ENCODE data around the gene GLIS2.

GLIS2 gene

DNA sequence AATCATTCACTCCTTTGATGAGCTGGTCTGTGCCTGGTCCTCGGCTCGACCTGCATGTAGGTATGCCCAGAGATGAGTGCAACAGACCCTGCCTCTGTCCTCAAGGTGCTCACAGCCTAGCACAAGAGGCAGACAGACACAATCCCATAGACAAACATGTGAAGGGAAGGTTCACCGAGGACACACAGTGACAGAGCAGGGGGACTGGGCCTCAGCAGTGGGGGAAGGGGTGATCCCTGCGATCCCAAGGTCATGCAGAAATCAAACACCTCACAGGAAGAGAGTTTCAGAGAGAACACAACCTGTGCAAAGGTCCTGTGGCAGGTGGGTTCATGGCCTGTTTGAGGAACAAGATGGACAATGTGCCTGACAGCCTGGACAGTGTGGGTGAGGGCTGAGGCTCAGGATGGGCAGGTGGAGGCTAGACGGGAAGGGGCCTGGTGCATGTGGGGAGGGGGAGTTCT lies 51.6 kb downstream of the GLIS2 start:
- Histone ChIP-seq H3K4me3 (ENCODE audit: low read depth, low read length) (no peak overlapping the region), H3K9me3 (ENCODE audit: control insufficient read depth, insufficient read depth, low read depth, low read length) (no peaks in the 10 kb centered on the region), H3K36me3 (ENCODE audit: control insufficient read depth in 2 of 2, insufficient read depth in 1 of 2, low read length in 2 of 2) (peaks cover 0 to 17% of the 10 kb centered on the region in 2 experiments; a peak in 2 of 3 replicates), H3K4me1 (ENCODE audit: control insufficient read depth, insufficient read depth, low read length) (peaks cover 4% of the 10 kb centered on the region), H3K27ac (ENCODE audit: extremely low read depth, low read depth, low read length) (no peak overlapping the region)
- ChIA-PET POLR2A (no interaction called here), CTCF (interaction anchor here (1.0 to 1.2 kb wide), 3 partner anchors 8 to 79 kb away, joined by 3 read pairs; no protein-coding TSS in a partner anchor)
- TF ChIP-seq YY1 (tag by site-specific recombination; IDR thresholded peaks at IDR 0.05) (no peak), ZNF169 (tag by site-specific recombination; IDR thresholded peaks at IDR 0.05) (no peak), ZNF623 (tag by site-specific recombination; IDR thresholded peaks at IDR 0.05) (peak; percentile 99), ZNF768 (tag by site-specific recombination; IDR thresholded peaks at IDR 0.05) (no peak)

DNA sequence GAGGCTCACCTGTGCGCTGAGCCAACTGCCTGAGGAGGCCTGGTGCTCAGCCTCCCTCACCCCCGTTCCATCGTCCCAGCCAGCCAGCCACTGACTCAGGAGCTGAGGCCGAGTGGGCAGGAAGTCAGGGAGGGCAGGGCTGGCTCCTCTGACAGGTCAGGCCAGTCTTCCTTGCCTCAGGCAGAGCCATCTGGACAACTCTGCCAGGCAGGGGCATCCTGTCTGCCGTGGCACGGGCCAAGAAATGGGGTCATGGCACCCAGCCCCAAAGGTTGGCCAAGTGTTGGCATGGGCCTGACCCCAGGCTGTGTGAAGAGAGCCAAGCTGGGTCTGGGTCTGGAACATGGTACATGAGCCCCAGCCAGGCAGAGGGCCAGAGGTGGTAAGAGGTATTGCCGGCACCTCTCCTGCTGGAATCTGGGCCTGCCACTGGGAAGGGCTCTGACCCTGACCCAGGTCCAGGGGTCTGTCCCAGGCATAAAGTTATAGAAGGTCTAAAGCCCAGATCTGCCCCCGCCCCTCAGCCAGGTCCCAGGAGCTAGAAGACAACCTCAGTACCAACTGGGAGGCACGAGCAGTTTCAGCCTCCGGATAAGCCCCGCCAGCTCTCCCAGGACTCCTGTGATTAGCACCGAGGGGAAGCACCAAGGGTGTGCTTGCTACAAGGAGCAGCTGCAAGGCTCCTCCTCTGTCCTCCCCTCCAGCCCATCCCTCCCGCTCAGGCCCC lies 53.3 kb downstream of the GLIS2 start:
- Histone ChIP-seq H3K4me1 (ENCODE audit: control insufficient read depth, insufficient read depth, low read length) (peaks cover 18% of the 10 kb centered on the region), H3K27ac (ENCODE audit: extremely low read depth, low read depth, low read length) (no peak overlapping the region), H3K9me3 (ENCODE audit: control insufficient read depth, insufficient read depth, low read depth, low read length) (no peaks in the 10 kb centered on the region), H3K4me3 (ENCODE audit: low read depth, low read length) (no peak overlapping the region), H3K36me3 (ENCODE audit: control insufficient read depth in 2 of 2, insufficient read depth in 1 of 2, low read length in 2 of 2) (peaks cover 0 to 12% of the 10 kb centered on the region in 2 experiments; a peak in 2 of 3 replicates)
- no peak for TF ChIP-seq ZNF624 (tag by site-specific recombination; IDR thresholded peaks at IDR 0.05)
- no peak for TF ChIP-seq ZNF132 (tag by site-specific recombination; IDR thresholded peaks at IDR 0.05; ENCODE audit: borderline replicate concordance)
- no peak for TF ChIP-seq ZNF664 (tag by site-specific recombination; IDR thresholded peaks at IDR 0.05)
- no peak for TF ChIP-seq ZNF629 (tag by site-specific recombination; IDR thresholded peaks at IDR 0.05)
- POLR2A ChIA-PET = interaction anchor here (0.5 to 1.1 kb wide), 4 partner anchors 9 to 172 kb away, joined by 3 to 8 read pairs (median 4); no protein-coding TSS in a partner anchor
- CTCF ChIA-PET = interaction anchor here (0.6 to 3.3 kb wide), 3 partner anchors 9 to 1503 kb away, joined by 3 to 32 read pairs (median 8); no protein-coding TSS in a partner anchor

DNA sequence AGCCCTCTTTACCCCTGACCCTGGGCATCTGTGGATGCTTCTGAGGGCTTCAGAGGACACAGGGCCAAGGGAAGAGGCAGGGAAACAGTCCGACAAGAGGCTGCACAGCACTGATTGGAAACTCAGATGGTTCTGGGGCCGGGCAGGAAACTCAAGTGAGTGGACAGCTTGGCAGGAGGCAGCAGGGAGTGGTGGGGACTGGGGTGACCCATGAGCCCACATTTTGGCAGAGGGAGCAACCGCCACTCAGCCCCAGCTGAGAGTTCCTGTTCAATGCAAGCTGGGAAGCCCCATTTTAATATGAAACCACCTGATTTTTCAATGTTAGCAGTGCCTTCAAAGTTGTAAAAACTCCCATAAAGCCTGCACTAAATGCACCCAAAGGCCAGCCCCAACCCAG lies 54.3 kb downstream of the GLIS2 start:
- CTCF ChIA-PET = interaction anchor here (0.7 to 3.3 kb wide), 4 partner anchors 10 to 64 kb away, joined by 3 to 32 read pairs (median 6); no protein-coding TSS in a partner anchor
- H3K36me3 ChIP-seq (ENCODE audit: control insufficient read depth in 2 of 2, insufficient read depth in 1 of 2, low read length in 2 of 2) = peaks cover 0 to 2% of the 10 kb centered on the region in 2 experiments; a peak in 2 of 3 replicates
- H3K4me3 ChIP-seq (ENCODE audit: low read depth, low read length) = no peak overlapping the region
- peaks cover 21% of the 10 kb centered on the region for H3K4me1 ChIP-seq (ENCODE audit: control insufficient read depth, insufficient read depth, low read length)
- no peak overlapping the region for H3K27ac ChIP-seq (ENCODE audit: extremely low read depth, low read depth, low read length)
- no peaks in the 10 kb centered on the region for H3K9me3 ChIP-seq (ENCODE audit: control insufficient read depth, insufficient read depth, low read depth, low read length)
- POLR2A ChIA-PET = no interaction called here
- TF ChIP-seq REPIN1 (tag by site-specific recombination; IDR thresholded peaks at IDR 0.05; ENCODE audit: low read depth) (no peak), ZNF521 (tag by site-specific recombination; IDR thresholded peaks at IDR 0.05) (no peak), KLF10 (tag by site-specific recombination; IDR thresholded peaks at IDR 0.05) (no peak), ZXDB (tag by site-specific recombination; IDR thresholded peaks at IDR 0.05) (no peak), ZNF184 (tag by site-specific recombination; IDR thresholded peaks at IDR 0.05) (no peak), IKZF3 (tag by site-specific recombination; IDR thresholded peaks at IDR 0.05) (no peak), ZNF292 (tag by site-specific recombination; IDR thresholded peaks at IDR 0.05; ENCODE audit: borderline replicate concordance, low read depth) (no peak), ZNF747 (tag by site-specific recombination; IDR thresholded peaks at IDR 0.05) (no peak), GFI1B (tag by site-specific recombination; IDR thresholded peaks at IDR 0.05) (no peak)
- TF ChIP-seq, protein P1, sequence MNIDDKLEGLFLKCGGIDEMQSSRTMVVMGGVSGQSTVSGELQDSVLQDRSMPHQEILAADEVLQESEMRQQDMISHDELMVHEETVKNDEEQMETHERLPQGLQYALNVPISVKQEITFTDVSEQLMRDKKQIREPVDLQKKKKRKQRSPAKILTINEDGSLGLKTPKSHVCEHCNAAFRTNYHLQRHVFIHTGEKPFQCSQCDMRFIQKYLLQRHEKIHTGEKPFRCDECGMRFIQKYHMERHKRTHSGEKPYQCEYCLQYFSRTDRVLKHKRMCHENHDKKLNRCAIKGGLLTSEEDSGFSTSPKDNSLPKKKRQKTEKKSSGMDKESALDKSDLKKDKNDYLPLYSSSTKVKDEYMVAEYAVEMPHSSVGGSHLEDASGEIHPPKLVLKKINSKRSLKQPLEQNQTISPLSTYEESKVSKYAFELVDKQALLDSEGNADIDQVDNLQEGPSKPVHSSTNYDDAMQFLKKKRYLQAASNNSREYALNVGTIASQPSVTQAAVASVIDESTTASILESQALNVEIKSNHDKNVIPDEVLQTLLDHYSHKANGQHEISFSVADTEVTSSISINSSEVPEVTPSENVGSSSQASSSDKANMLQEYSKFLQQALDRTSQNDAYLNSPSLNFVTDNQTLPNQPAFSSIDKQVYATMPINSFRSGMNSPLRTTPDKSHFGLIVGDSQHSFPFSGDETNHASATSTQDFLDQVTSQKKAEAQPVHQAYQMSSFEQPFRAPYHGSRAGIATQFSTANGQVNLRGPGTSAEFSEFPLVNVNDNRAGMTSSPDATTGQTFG (tag by site-specific recombination; IDR thresholded peaks at IDR 0.05; ENCODE audit: borderline replicate concordance) = no peak
- TF ChIP-seq, protein P2, sequence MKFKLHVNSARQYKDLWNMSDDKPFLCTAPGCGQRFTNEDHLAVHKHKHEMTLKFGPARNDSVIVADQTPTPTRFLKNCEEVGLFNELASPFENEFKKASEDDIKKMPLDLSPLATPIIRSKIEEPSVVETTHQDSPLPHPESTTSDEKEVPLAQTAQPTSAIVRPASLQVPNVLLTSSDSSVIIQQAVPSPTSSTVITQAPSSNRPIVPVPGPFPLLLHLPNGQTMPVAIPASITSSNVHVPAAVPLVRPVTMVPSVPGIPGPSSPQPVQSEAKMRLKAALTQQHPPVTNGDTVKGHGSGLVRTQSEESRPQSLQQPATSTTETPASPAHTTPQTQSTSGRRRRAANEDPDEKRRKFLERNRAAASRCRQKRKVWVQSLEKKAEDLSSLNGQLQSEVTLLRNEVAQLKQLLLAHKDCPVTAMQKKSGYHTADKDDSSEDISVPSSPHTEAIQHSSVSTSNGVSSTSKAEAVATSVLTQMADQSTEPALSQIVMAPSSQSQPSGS (tag by site-specific recombination; IDR thresholded peaks at IDR 0.05; ENCODE audit: low read depth) = no peak
- TF ChIP-seq, protein P3, sequence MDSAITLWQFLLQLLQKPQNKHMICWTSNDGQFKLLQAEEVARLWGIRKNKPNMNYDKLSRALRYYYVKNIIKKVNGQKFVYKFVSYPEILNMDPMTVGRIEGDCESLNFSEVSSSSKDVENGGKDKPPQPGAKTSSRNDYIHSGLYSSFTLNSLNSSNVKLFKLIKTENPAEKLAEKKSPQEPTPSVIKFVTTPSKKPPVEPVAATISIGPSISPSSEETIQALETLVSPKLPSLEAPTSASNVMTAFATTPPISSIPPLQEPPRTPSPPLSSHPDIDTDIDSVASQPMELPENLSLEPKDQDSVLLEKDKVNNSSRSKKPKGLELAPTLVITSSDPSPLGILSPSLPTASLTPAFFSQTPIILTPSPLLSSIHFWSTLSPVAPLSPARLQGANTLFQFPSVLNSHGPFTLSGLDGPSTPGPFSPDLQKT (IDR thresholded peaks at IDR 0.05; ENCODE audit: borderline replicate concordance, low read depth, low read length) = no peak
